NT2/D1 (cell line): ENCODE data around the gene KRT34.

ENCODE experiments used
- SUZ12 ChIP-seq: IDR thresholded peaks from 2 replicates; pipeline ENCODE4 v1.6.1; 2011; ENCODE audit not compliant: insufficient read length, insufficient read depth; ENCODE audit errors: extremely low read depth
- YY1 ChIP-seq: IDR thresholded peaks from 2 replicates; pipeline ENCODE4 v1.6.1; 2011; ENCODE audit not compliant: insufficient read length, insufficient read depth
- ZNF274 ChIP-seq: IDR thresholded peaks from 2 replicates; pipeline ENCODE4 v1.6.1; 2011; ENCODE audit warnings: mild to moderate bottlenecking, low read depth, low read length

- TF ChIP-seq SUZ12, result no peak
- no peak for TF ChIP-seq ZNF274
- TF ChIP-seq YY1, result no peak
Observed at GRCh38 chr17:41360296-41360995, 21.7 kb downstream of the KRT34 start.
